ENCODE data around the gene CLUH.

The CLUH gene

DNA sequence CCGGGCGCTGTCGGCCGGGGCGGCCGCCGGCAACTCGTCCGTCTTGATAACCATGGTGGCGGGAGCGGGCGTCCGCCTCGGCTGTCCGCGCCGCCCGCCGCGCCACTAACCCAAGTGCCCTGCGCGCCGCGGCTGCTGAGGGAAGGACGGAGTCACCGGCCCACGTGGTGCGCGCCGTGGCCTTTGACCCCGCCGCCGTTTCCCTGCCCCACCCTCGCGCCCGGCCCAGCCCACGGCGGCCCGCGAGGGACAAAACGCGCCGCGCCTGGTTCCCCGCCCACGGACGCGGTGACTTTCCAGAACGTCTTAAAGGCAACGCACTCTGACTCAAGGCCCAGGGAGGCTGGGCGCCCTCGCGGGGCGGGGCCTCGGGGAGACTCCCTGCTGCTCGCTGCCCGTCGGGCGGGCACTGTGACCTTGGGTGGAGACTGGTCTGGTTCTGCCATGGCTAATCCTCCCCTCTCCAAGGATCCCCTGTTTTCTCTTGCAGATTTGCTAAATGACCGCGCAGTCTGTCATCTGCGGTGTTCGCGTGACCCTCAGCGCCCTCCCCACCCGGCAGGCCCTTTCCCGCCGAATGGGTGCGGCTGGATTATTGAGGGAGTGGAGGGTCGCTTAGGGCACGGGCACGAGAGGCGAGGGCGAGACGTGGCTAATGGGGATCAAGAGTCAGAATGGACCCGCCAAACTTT, at the start of gene CLUH:
TSS of gene CLUH (minus strand) at position 157 of the 692 bp plus-strand sequence. CDS start at position 54, 103 bp downstream.
- peak; percentile 98 for DNase-seq

- no peak for DNase-seq
Observed at GRCh38 chr17:2758870-2759269, 47.3 kb upstream of the CLUH start.

- DNase-seq, result no peak
Observed at GRCh38 chr17:2755891-2756724, 44.5 kb upstream of the CLUH start.

GRCh38 chr17:2751491-2751890, 39.9 kb upstream of the CLUH start:
- no peak for DNase-seq

DNA sequence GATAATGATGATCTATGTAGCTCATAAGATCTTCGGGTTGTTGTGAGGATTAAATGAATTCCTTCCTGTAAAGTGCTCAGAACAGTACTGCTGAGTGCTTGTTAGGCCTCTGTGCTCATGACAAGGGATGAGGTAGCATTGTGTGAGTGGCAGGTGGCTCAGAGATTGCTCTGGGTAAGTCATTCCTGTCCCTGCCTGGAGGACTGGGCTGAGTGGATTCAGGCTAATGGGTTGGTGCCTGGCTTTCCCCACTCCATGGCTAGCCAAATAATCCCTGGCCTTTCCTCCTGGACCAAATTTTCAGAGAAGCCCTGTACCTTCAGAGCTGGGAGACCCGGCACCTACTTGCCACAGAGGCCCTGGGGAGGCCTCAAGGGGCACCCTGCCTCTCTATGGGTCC, 39.2 kb upstream of the CLUH start:
- no peak for DNase-seq

GRCh38 chr17:2749784-2750181, 38.2 kb upstream of the CLUH start:
- DNase-seq, result peak; percentile 70

- no peak for DNase-seq
Observed at GRCh38 chr17:2749058-2749783, 37.7 kb upstream of the CLUH start, which contains the start of gene CCDC92B. Gene CCDC92B, minus strand, starts transcription at chr17:2749652. Its CDS starts 14,507 bp downstream, at chr17:2735145.

DNA sequence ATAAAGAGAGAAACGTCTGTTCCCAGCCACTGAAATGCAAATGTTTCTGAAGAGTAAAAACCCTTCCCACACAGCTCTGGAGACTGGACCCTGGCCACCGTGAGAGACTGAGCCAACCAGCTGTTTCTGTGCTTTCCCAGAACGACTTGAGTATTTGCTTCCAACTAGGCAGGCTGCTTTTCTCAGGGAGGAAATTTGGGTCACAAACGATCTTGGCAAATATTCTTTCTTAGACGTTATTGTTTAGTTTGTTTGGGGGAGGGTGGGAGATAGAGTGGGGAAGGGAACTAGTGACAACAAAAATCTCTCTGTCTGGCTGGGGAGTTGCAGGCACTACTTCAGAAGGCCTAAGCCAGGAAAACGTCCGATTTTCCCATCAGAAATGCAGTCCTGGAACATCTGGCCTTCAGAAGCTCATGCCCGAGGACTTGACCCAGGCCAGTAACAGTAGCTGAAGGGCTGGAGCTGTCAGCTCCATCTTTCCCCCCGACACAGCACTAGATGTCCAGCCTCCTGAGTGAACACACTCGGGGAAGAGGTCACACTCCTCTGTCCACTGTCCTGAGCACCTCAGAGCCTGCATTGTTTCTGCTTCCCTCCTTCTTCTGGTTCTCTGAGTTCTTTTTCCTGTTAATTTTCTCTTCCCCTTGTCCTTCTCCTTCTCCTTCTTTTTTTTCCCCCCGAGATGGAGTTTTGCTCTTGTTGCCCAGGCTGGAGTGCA, 33.9 kb upstream of the CLUH start:
- DNase-seq, result no peak

DNA sequence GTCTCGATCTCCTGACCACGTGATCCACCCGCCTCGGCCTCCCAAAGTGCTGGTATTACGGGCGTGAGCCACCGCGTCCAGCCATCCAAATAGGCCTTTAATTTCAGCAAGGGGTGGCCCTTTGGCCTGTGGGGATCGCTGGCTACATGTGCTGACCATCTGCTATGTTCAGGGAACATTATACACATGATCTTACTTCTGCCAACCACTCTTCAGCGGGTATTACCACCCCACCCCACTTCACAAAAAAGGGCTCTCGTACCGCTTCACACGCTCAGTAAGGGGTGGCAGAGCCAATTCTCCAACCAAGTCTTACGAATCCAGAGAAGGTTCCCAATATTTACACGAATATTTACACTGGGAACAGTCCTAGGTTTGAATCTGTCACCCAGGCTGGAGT, 26.1 kb upstream of the CLUH start:
- no peak for DNase-seq

- DNase-seq, result no peak
Observed at GRCh38 chr17:2736956-2737355, 25.4 kb upstream of the CLUH start.

- no peak for DNase-seq
Observed at GRCh38 chr17:2735896-2736295, 24.3 kb upstream of the CLUH start.

GRCh38 chr17:2734939-2735338, 23.4 kb upstream of the CLUH start:
- no peak for DNase-seq

- DNase-seq, result no peak
Observed at GRCh38 chr17:2731807-2732206, 20.2 kb upstream of the CLUH start.

DNA sequence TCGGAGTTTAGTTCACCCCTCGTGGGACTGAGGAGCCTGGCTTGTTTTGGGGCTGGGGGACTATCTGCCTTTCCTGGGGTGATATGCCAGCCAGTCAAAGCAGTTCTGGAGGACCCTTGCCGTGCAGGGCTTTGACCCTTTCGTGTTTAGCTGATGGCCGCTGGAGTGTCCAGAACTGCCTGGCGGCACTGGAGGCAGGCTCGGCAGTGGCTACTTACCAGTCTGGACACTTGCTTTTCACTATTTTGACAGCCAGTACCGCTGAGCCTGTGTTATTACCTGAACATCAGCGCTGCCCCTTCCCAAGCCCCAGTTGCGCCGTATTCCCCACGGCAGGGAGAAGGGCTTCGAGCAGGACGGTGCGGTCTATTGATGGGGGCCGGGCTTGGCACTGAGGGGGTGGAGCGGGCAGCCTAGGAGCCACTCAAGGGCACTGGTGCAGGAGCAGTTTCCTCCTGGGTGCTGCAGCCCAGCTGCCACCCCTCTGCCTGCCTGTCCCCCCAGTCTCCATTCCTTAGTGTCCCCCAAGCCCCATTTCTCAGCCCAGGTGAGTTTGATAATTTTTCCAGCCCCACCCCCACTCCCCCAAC, 19.3 kb upstream of the CLUH start:
- DNase-seq, result no peak

DNA sequence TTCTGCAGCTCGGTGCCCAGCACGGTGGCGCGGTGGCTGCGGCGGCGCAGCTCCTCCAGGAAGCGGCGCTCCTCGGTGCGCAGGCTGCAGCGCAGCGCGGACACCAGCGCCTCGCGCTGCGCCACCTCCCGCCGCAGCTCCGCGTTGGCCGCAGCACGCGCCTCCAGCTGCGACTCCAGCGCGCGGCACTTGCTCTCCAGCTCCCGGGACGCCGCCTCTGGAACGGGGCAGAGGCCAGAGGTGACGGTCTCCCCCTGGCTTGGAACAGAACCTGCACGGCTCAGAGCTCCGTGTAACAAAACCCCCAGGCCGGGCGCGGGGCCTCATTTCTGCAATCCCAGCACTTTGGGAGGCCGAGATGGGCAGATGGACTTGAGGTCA, 13.2 kb upstream of the CLUH start:
- DNase-seq, result peak; percentile 54

- no peak for DNase-seq
Observed at GRCh38 chr17:2723997-2724783, 12.6 kb upstream of the CLUH start.

DNA sequence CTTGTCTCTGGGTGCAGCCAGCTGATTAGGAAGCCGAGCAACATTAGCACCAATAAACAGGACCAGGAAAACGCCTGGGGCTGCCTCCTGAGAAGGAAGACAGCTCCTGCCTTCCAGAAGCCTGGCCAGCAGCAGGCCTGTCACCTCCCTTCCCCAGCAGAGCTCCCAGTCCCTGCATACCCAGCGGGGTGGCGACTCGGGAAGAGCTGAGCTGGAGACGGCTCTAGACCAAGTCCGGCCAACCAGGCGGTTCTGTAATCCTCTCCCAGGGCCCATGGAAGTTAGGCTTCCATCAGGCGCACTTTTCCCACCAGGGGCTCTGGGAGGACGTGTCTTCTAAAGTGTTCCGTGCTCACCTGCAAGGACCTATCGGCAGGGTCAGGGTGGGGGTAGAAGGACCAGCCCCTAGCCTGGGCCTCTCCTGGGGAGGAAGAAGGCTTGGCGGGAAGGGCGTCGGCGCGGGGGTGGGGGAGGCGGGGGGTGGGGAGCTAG, 12.0 kb upstream of the CLUH start:
- no peak for DNase-seq

GRCh38 chr17:2722611-2723010, 11.0 kb upstream of the CLUH start:
- DNase-seq, result no peak

- DNase-seq, result no peak
Observed at GRCh38 chr17:2721603-2722002, 10.0 kb upstream of the CLUH start.

DNA sequence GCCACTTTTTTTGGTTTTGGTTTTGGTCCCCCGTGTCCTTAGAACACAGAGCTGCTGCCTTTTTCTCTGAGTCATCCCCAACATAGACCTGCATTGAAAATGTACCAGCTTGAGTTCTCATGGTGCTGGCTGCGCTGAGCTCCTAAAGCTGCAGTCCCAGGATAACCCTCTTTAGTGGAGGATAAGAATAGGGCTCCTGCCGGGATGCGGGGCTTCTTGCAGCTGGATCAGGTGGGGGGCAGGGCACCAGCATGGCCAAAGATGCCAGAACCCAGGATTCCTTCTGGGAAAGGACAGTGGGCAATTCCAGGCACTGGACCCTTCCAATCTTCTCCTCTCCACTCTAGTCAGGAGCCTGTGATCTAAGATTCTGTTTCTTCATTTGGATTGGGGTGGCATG, 8.3 kb upstream of the CLUH start:
- DNase-seq, result no peak

GRCh38 chr17:2718150-2718938, 6.8 kb upstream of the CLUH start:
- DNase-seq, result no peak
